B cell (primary cell): ENCODE data around the gene DKC1. TPM values are rescaled to one million over a fixed set of nuclear protein-coding genes. Genes with fewer than 3 reads are reported as not detected.

Experiments used
- ATAC-seq: fragments of 200-7000 bp; cut with Tn5 transposase; one replicate; pipeline ENCODE4 v1.10.0; 2021; ENCODE audit warnings: low read depth, mild to moderate bottlenecking, moderate number of reproducible peaks, moderate library complexity
- CTCF ChIA-PET: fragments of 350-600 bp; sonication (Branson Sonifier 250); formaldehyde crosslinking; loops from one replicate; lab custom pipeline; 2021; ENCODE audit warnings: antibody characterized with exemption, inconsistent platforms; lab: Charles Lee
- POLR2A ChIA-PET: fragments of 350-600 bp; sonication (Branson Sonifier 250); formaldehyde crosslinking; loops from one replicate; lab custom pipeline; 2021; ENCODE audit warnings: antibody characterized with exemption; lab: Charles Lee
- DNase-seq: peaks from one replicate; pipeline ENCODE4 v3.0.0; 2013
- H2AFZ ChIP-seq: 2 replicates; pipeline ENCODE4 v1.6.1; 2012; ENCODE audit warnings: mild to moderate bottlenecking, low read depth, low read length; ENCODE audit not compliant: insufficient read depth, poor library complexity, severe bottlenecking
- H3K27ac ChIP-seq, 2 donors: 1 replicate in 1 of 2; 2 replicates in 1 of 2; pipeline ENCODE4 v1.5.1; 2012 to 2013; ENCODE audit warnings: low read length in 2 of 2, mild to moderate bottlenecking in 2 of 2, moderate library complexity in 1 of 2
- H3K27me3 ChIP-seq, 4 experiments: fragments of 200-600 bp in 1 of 4; sonication (generic) in 1 of 4; replicated peaks in 1 of 4; 1 replicate in 2 of 4; 2 replicates in 2 of 4; pipeline versions ENCODE4 v1.6.1 to v1.7.0; 2013 to 2016; ENCODE audit warnings: low read length in 3 of 4, mild to moderate bottlenecking in 2 of 4, mixed read lengths in 1 of 4, moderate library complexity in 1 of 4; ENCODE audit not compliant: insufficient read depth in 4 of 4, control insufficient read depth in 3 of 4; ENCODE audit errors: control extremely low read depth in 1 of 4
- H3K36me3 ChIP-seq, 2 experiments: replicated peaks in 1 of 2; 1 replicate in 1 of 2; 2 replicates in 1 of 2; pipeline versions ENCODE4 v1.6.1 to v1.7.1; 2013; ENCODE audit warnings: low read length in 1 of 2; ENCODE audit not compliant: insufficient read depth in 2 of 2, control insufficient read depth in 1 of 2; ENCODE audit errors: control extremely low read depth in 1 of 2, extremely low read depth in 1 of 2
- H3K4me1 ChIP-seq, 2 donors: fragments of 200-600 bp in 1 of 2; sonication (generic) in 1 of 2; 1 replicate in 1 of 2; 2 replicates in 1 of 2; pipeline versions ENCODE4 v1.5.1 to v1.6.1; 2013 to 2017; ENCODE audit warnings: low read length in 2 of 2; ENCODE audit not compliant: control insufficient read depth in 2 of 2, insufficient read depth in 2 of 2
- H3K4me2 ChIP-seq: replicated peaks from 2 replicates; pipeline ENCODE3; 2012; ENCODE audit warnings: mild to moderate bottlenecking, low read depth, low read length; ENCODE audit not compliant: poor library complexity, severe bottlenecking
- H3K4me3 ChIP-seq, 5 experiments: fragments of 200-600 bp in 1 of 5; sonication (generic) in 1 of 5; 1 replicate in 3 of 5; 2 replicates in 2 of 5; pipeline versions ENCODE4 v1.5.1 to v1.7.0; 2011 to 2016; ENCODE audit warnings: low read length in 4 of 5, mild to moderate bottlenecking in 4 of 5, low read depth in 2 of 5, control low read depth in 1 of 5, moderate library complexity in 1 of 5; ENCODE audit not compliant: insufficient read depth in 1 of 5; ENCODE audit errors: control extremely low read depth in 1 of 5, extremely low read depth in 1 of 5
- H3K79me2 ChIP-seq: fragments of 200-600 bp; sonication (generic); one replicate; pipeline ENCODE4 v1.6.0; 2016; ENCODE audit warnings: low read length; ENCODE audit not compliant: control insufficient read depth, insufficient read depth
- H3K9ac ChIP-seq: fragments of 200-600 bp; sonication (generic); 2 replicates; pipeline ENCODE4 v1.6.1; 2017; ENCODE audit warnings: mild to moderate bottlenecking, low read length, moderate library complexity
- H3K9me3 ChIP-seq, 3 donors: one replicate each; pipeline versions ENCODE4 v1.6.1 to v1.7.1; 2013; ENCODE audit warnings: low read length in 2 of 3; ENCODE audit not compliant: control insufficient read depth in 2 of 3, insufficient read depth in 1 of 3; ENCODE audit errors: control extremely low read depth in 1 of 3
- H4K20me1 ChIP-seq: 2 replicates; pipeline ENCODE4 v1.6.0; 2012; ENCODE audit warnings: mild to moderate bottlenecking, low read length; ENCODE audit not compliant: insufficient read depth, control insufficient read depth, poor library complexity, severe bottlenecking
- H3K27ac Mint-ChIP-seq: one replicate; pipeline ENCODE4 v1.8.0; 2021; ENCODE audit warnings: mixed read lengths
- H3K27me3 Mint-ChIP-seq: one replicate; pipeline ENCODE4 v1.8.0; 2021; ENCODE audit warnings: mixed read lengths
- H3K4me1 Mint-ChIP-seq: one replicate; pipeline ENCODE4 v1.8.0; 2021; ENCODE audit warnings: mixed read lengths
- H3K4me3 Mint-ChIP-seq: one replicate; pipeline ENCODE4 v1.8.0; 2021; ENCODE audit warnings: mixed read lengths
- H3K9me3 Mint-ChIP-seq: one replicate; pipeline ENCODE4 v1.8.0; 2022; ENCODE audit warnings: mixed read lengths; ENCODE audit not compliant: insufficient read depth
- EZH2 ChIP-seq: IDR thresholded peaks from 2 replicates; pipeline ENCODE4 v1.6.1; 2012; ENCODE audit warnings: borderline replicate concordance, low read depth, mild to moderate bottlenecking, moderate library complexity, low read length; ENCODE audit not compliant: insufficient read depth, poor library complexity, severe bottlenecking
- WGBS: methylation state at CpG from one replicate; pipeline ENCODE4 v1.1.5; 2013; ENCODE audit warnings: missing lambda C conversion rate; ENCODE audit not compliant: insufficient coverage; 5-methylcytosine and 5-hydroxymethylcytosine counted together
- intact Hi-C: fragments of 100-400 bp; cut with micrococcal nuclease; formaldehyde crosslinking; loops from one replicate; pipeline ENCODE4 v1.10.0; 2022
- polyA minus RNA-seq: library from RNA; depleted of rRNA, polyadenylated mRNA; stranded (reverse); fragments of >200 nt; gene quantifications from 2 replicates; pipeline ENCODE4 v1.2.3, GENCODE V29; 2012
- polyA plus RNA-seq: library from polyadenylated mRNA; depleted of rRNA; stranded (reverse); fragments of >200 nt; gene quantifications from 2 replicates; pipeline ENCODE4 v1.2.3, GENCODE V29; 2012
- total RNA-seq, 2 donors: library from RNA; stranded (reverse); fragments of 120-200 nt in 1 of 2; gene quantifications; 1 replicate in 1 of 2; 2 replicates in 1 of 2; pipeline versions ENCODE4 v1.2.3 to v1.2.4, GENCODE V29; 2013 to 2022
- TF ChIP-seq, protein P1 (sequence below): fragments of 200-600 bp; IDR thresholded peaks from one replicate; pipeline ENCODE4 v1.8.0; 2022; ENCODE audit warnings: antibody characterized with exemption, mild to moderate bottlenecking

DKC1 gene
- 73.5 and 84.2 TPM in 2 replicates for total RNA-seq
- total RNA-seq (2013) = 51.0 TPM
- polyA plus RNA-seq = 18.8 and 42.7 TPM in 2 replicates
- polyA minus RNA-seq = 20.8 and 25.8 TPM in 2 replicates

GRCh38 chrX:154762537-154763296 lies at the start of gene DKC1:
TSS of gene DKC1 (plus strand) at chrX:154762864. CDS start at chrX:154762966, 102 bp downstream.
- H3K27me3 Mint-ChIP-seq = no peaks in the 10 kb centered on the region
- TF ChIP-seq, protein P1, sequence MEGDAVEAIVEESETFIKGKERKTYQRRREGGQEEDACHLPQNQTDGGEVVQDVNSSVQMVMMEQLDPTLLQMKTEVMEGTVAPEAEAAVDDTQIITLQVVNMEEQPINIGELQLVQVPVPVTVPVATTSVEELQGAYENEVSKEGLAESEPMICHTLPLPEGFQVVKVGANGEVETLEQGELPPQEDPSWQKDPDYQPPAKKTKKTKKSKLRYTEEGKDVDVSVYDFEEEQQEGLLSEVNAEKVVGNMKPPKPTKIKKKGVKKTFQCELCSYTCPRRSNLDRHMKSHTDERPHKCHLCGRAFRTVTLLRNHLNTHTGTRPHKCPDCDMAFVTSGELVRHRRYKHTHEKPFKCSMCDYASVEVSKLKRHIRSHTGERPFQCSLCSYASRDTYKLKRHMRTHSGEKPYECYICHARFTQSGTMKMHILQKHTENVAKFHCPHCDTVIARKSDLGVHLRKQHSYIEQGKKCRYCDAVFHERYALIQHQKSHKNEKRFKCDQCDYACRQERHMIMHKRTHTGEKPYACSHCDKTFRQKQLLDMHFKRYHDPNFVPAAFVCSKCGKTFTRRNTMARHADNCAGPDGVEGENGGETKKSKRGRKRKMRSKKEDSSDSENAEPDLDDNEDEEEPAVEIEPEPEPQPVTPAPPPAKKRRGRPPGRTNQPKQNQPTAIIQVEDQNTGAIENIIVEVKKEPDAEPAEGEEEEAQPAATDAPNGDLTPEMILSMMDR = peak; percentile 25
- no peak for TF ChIP-seq EZH2
- H3K4me1 Mint-ChIP-seq = peaks cover 16% of the 10 kb centered on the region
- peak; percentile 87 for ATAC-seq
- WGBS = under 1% methylated on average over 70 of the region's 84 CpGs
- Histone ChIP-seq H4K20me1 (no peaks in the 10 kb centered on the region), H3K27ac (peak within 1 kb of the TSS; percentile 61 to 67), H3K4me2 (peak within 1 kb of the TSS; percentile 77), H3K79me2 (peaks cover 17% of the 10 kb centered on the region), H3K4me1 (peaks cover 8 to 13% of the 10 kb centered on the region in 2 donors), H3K36me3 (peaks cover 0 to 22% of the 10 kb centered on the region in 2 experiments), H2AFZ (peak within 1 kb of the TSS; percentile 69), H3K4me3 (peak within 1 kb of the TSS; percentile 55 to 65 (median 63)), H3K9ac (peak within 1 kb of the TSS; percentile 61), H3K9me3 (no peaks in the 10 kb centered on the region), H3K27me3 (no peaks in the 10 kb centered on the region)
- H3K4me3 Mint-ChIP-seq = peak within 1 kb of the TSS; percentile 88
- ChIA-PET CTCF (interaction anchor here (2.0 to 2.9 kb wide), 2 partner anchors 12 to 14 kb away, joined by 9 to 24 read pairs; partner anchors contain the start of gene GAB3), POLR2A (interaction anchor here (1.3 to 2.0 kb wide), 3 partner anchors 11 to 14 kb away, joined by 4 to 8 read pairs (median 4); partner anchors contain the start of gene GAB3)
- intact Hi-C loops = loop anchor here (1.0 kb wide), 2 partner anchors 11 to 43 kb away; partner anchors contain the start of genes GAB3 and MPP1
- H3K27ac Mint-ChIP-seq = peak within 1 kb of the TSS; percentile 93
- peak; percentile 96 for DNase-seq
- H3K9me3 Mint-ChIP-seq = no peaks in the 10 kb centered on the region

DNA sequence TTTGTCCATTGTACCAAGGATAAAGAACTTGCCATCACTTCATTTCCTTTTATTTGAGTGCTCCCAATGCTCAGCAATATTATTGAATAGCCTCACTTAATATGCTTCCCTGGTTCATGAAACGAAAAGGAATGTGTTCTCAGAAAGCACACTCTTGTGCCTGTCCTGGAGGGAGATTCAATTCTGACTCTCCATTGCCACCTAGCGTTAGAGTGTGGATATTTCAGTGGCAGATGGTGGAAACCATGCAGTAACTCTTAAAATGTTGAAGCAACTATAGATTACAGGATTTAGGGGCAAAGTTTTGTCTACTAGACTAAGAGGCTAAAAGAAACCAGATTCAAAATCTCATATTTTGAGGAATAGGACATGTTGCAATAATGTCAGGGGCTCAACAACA lies 47.7 kb upstream of the DKC1 start:
- peaks cover 50% of the 10 kb centered on the region for H3K4me1 Mint-ChIP-seq
- no peak overlapping the region for H3K4me3 Mint-ChIP-seq
- DNase-seq = peak; percentile 63

More for the DNA sequence above, 47.7 kb upstream of the DKC1 start:
- H3K27me3 Mint-ChIP-seq = no peaks in the 10 kb centered on the region
- Histone ChIP-seq H3K4me2 (no peak overlapping the region), H3K79me2 (no peaks in the 10 kb centered on the region), H3K4me3 (no peak overlapping the region), H3K9ac (no peak overlapping the region), H3K27ac (no peak overlapping the region), H3K4me1 (peaks cover 28 to 31% of the 10 kb centered on the region in 2 donors), H3K9me3 (no peaks in the 10 kb centered on the region), H4K20me1 (no peaks in the 10 kb centered on the region), H3K27me3 (no peaks in the 10 kb centered on the region), H3K36me3 (peaks cover 0 to 6% of the 10 kb centered on the region in 2 experiments), H2AFZ (no peak overlapping the region)
- ATAC-seq = peak; percentile 66
- no peaks in the 10 kb centered on the region for H3K9me3 Mint-ChIP-seq
- CTCF ChIA-PET = no interaction called here
- intact Hi-C loops = loop anchor here (10.0 kb wide), 1 partner anchor 130 kb away; no protein-coding TSS in a partner anchor
- no peak overlapping the region for H3K27ac Mint-ChIP-seq
- no CpG with 5 or more reads among the region's 2 CpGs for WGBS
- POLR2A ChIA-PET = no interaction called here
- no peak for TF ChIP-seq EZH2
- TF ChIP-seq, protein P1 = peak; percentile 78
